Tibial nerve (tissue), 3 donors: ENCODE data around the gene SLC14A1.

ENCODE experiments used
- POLR2A ChIP-seq, 2 donors: fragments of 450-650 bp; IDR thresholded peaks; one replicate each; pipeline ENCODE4 v1.6.1; 2017; ENCODE audit warnings: antibody characterized with exemption in 2 of 2, mild to moderate bottlenecking in 2 of 2, moderate library complexity in 2 of 2
- TF ChIP-seq, protein P1 (sequence below), 5 experiments: fragments of 200-600 bp in 3 of 5; fragments of 450-650 bp in 2 of 5; sonication (generic) in 3 of 5; IDR thresholded peaks; one replicate each; pipeline ENCODE4 v1.5.1; 2016 to 2019; ENCODE audit warnings: antibody characterized with exemption in 5 of 5, mild to moderate bottlenecking in 3 of 5, moderate library complexity in 2 of 5

DNA sequence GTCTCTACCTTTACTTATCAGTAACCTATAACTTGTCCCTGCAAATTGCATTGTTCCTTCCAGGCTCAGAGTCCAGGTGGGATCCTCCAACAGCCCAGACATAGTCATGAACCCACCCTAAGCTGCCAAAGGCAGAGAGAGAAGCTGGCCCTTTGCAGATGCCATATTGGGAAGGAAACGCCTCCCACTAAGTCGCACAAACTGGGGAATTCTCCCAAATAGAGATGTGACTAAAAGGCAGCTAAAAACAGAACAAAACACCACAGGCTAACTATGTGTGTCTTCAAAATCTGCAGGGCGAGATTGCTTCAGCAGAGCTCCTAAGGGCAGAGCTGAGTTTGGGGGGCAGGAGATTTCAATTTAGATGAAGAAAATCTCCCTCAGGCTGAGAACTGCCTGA lies 63.0 kb downstream of the SLC14A1 start:
- TF ChIP-seq, protein P1, sequence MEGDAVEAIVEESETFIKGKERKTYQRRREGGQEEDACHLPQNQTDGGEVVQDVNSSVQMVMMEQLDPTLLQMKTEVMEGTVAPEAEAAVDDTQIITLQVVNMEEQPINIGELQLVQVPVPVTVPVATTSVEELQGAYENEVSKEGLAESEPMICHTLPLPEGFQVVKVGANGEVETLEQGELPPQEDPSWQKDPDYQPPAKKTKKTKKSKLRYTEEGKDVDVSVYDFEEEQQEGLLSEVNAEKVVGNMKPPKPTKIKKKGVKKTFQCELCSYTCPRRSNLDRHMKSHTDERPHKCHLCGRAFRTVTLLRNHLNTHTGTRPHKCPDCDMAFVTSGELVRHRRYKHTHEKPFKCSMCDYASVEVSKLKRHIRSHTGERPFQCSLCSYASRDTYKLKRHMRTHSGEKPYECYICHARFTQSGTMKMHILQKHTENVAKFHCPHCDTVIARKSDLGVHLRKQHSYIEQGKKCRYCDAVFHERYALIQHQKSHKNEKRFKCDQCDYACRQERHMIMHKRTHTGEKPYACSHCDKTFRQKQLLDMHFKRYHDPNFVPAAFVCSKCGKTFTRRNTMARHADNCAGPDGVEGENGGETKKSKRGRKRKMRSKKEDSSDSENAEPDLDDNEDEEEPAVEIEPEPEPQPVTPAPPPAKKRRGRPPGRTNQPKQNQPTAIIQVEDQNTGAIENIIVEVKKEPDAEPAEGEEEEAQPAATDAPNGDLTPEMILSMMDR (IDR thresholded peaks at IDR 0.05) = no peak
- TF ChIP-seq POLR2A (IDR thresholded peaks at IDR 0.05) = no peak
